Kidney epithelial cell (primary cell): ENCODE data around the gene GABRP. TPM values are rescaled to one million over a fixed set of nuclear protein-coding genes. Genes with fewer than 3 reads are reported as not detected.

Experiments used
- DNase-seq: peaks from one replicate; pipeline ENCODE4 v3.0.0-alpha.2; 2010; ENCODE audit warnings: low read depth
- H3K27me3 ChIP-seq: 2 replicates; pipeline ENCODE4 v1.6.0; 2011; ENCODE audit warnings: low read length; ENCODE audit not compliant: control insufficient read depth, insufficient read depth
- H3K36me3 ChIP-seq: 2 replicates; pipeline ENCODE4 v1.5.1; 2011; ENCODE audit warnings: low read length; ENCODE audit not compliant: control insufficient read depth, insufficient read depth
- H3K4me3 ChIP-seq: 2 replicates; pipeline ENCODE4 v1.5.1; 2011; ENCODE audit warnings: low read depth, mild to moderate bottlenecking, control low read depth, low read length
- CTCF ChIP-seq: IDR thresholded peaks from 2 replicates; pipeline ENCODE4 v1.5.1; 2011; ENCODE audit warnings: mild to moderate bottlenecking, moderate library complexity, low read length, control low read depth, inconsistent platforms; ENCODE audit not compliant: insufficient read depth, poor library complexity, severe bottlenecking
- total RNA-seq: library from RNA; depleted of rRNA; stranded (reverse); fragments of >200 nt; gene quantifications from 2 replicates; pipeline ENCODE4 v1.2.3, GENCODE V29; 2015

Gene GABRP
- total RNA-seq, 1 donor from 2014 or later: 0.50 TPM

GRCh38 chr5:170849374-170849773 lies 65.8 kb downstream of the GABRP start:
- no peak for DNase-seq
- H3K36me3 ChIP-seq: no peaks in the 10 kb centered on the region
- H3K27me3 ChIP-seq: no peaks in the 10 kb centered on the region
- no peak overlapping the region for H3K4me3 ChIP-seq
- no peak for TF ChIP-seq CTCF

GRCh38 chr5:170854566-170854965 lies 71.0 kb downstream of the GABRP start:
- no peak for DNase-seq
- Histone ChIP-seq H3K27me3 (no peaks in the 10 kb centered on the region), H3K4me3 (no peak overlapping the region), H3K36me3 (no peaks in the 10 kb centered on the region)
- no peak for TF ChIP-seq CTCF

- H3K27me3 ChIP-seq: no peaks in the 10 kb centered on the region
- H3K4me3 ChIP-seq: no peak overlapping the region
- DNase-seq: no peak
- H3K36me3 ChIP-seq: no peaks in the 10 kb centered on the region
- no peak for TF ChIP-seq CTCF
These were observed 73.5 kb downstream of the GABRP start for GRCh38 chr5:170857066-170857465.

- H3K4me3 ChIP-seq: no peak overlapping the region
- TF ChIP-seq CTCF: no peak
- no peaks in the 10 kb centered on the region for H3K27me3 ChIP-seq
- DNase-seq: no peak
- no peaks in the 10 kb centered on the region for H3K36me3 ChIP-seq
These were observed 76.9 kb downstream of the GABRP start for GRCh38 chr5:170860415-170860814.

GRCh38 chr5:170860818-170861666 lies 77.5 kb downstream of the GABRP start:
- Histone ChIP-seq H3K4me3 (no peak overlapping the region), H3K27me3 (no peaks in the 10 kb centered on the region), H3K36me3 (no peaks in the 10 kb centered on the region)
- no peak for DNase-seq
- no peak for TF ChIP-seq CTCF

GRCh38 chr5:170861667-170861916 lies 78.1 kb downstream of the GABRP start:
- Histone ChIP-seq H3K36me3 (no peaks in the 10 kb centered on the region), H3K4me3 (peak overlapping the region; percentile 75), H3K27me3 (no peaks in the 10 kb centered on the region)
- no peak for TF ChIP-seq CTCF
- no peak for DNase-seq
